H1 (cell line): ENCODE data around the gene KMT2E. TPM values are rescaled to one million over a fixed set of nuclear protein-coding genes. Genes with fewer than 3 reads are reported as not detected.

Source experiments
- CTCF ChIA-PET: fragments of 300-600 bp; sonication (Branson Sonifier 250); formaldehyde crosslinking; loops from one replicate; lab custom pipeline; 2021; ENCODE audit not compliant: partially characterized antibody; lab: Charles Lee
- POLR2A ChIA-PET: fragments of 300-600 bp; sonication (Branson Sonifier 250); formaldehyde crosslinking; loops from one replicate; lab custom pipeline; 2021; ENCODE audit warnings: inconsistent platforms; ENCODE audit not compliant: partially characterized antibody; lab: Charles Lee
- DNase-seq, 2 experiments: peaks; one replicate each; pipeline versions ENCODE4 v3.0.0 to v3.0.0-alpha.2; 2010 to 2022; ENCODE audit warnings: low spot score in 2 of 2, low read depth in 1 of 2, mixed read lengths in 1 of 2
- FAIRE-seq: peaks from 2 replicates; lab custom pipeline; 2011; peaks lifted over from hg19 to GRCh38; lab: Jason Lieb, UNC
- H2AFZ ChIP-seq: 2 replicates; pipeline ENCODE4 v1.8.1; 2012; ENCODE audit warnings: low read length, inconsistent platforms
- H2AK5ac ChIP-seq: 2 replicates; pipeline ENCODE4 v1.6.1; 2013; ENCODE audit warnings: low read depth, low read length
- H2BK120ac ChIP-seq: replicated peaks from 2 replicates; pipeline ENCODE3; 2013; ENCODE audit warnings: low read depth, low read length, inconsistent platforms
- H2BK12ac ChIP-seq: 2 replicates; pipeline ENCODE4 v1.6.1; 2013; ENCODE audit warnings: low read depth, low read length
- H2BK15ac ChIP-seq: 2 replicates; pipeline ENCODE4 v1.6.1; 2013; ENCODE audit warnings: low read length
- H2BK20ac ChIP-seq: 2 replicates; pipeline ENCODE4 v1.6.1; 2013; ENCODE audit warnings: low read length
- H2BK5ac ChIP-seq: 2 replicates; pipeline ENCODE4 v1.6.1; 2013; ENCODE audit warnings: low read depth, low read length
- H3K14ac ChIP-seq: 2 replicates; pipeline ENCODE4 v1.6.1; 2013; ENCODE audit warnings: inconsistent platforms; ENCODE audit not compliant: insufficient read length
- H3K18ac ChIP-seq: 2 replicates; pipeline ENCODE4 v1.6.1; 2013; ENCODE audit warnings: low read length; ENCODE audit errors: extremely low read depth
- H3K23ac ChIP-seq: 2 replicates; pipeline ENCODE4 v1.6.1; 2013; ENCODE audit warnings: inconsistent platforms; ENCODE audit not compliant: insufficient read length
- H3K23me2 ChIP-seq: 2 replicates; pipeline ENCODE4 v1.6.1; 2013; ENCODE audit warnings: low read depth, low read length
- H3K27ac ChIP-seq: 2 replicates; pipeline ENCODE4 v1.6.1; 2011; ENCODE audit warnings: low read depth, low read length, inconsistent platforms
- H3K27me3 ChIP-seq, 4 experiments: replicated peaks in 1 of 4; 1 replicate in 1 of 4; 2 replicates in 3 of 4; pipeline versions ENCODE4 v1.6.1 to v1.8.1; 2011 to 2013; ENCODE audit warnings: low read length in 3 of 4, mild to moderate bottlenecking in 3 of 4, inconsistent platforms in 2 of 4, mixed read lengths in 2 of 4, moderate library complexity in 1 of 4; ENCODE audit not compliant: control insufficient read depth in 3 of 4, insufficient read depth in 3 of 4; ENCODE audit errors: extremely low read depth in 1 of 4
- H3K36me3 ChIP-seq, 4 experiments: 2 replicates each; pipeline versions ENCODE4 v1.6.1 to v1.8.1; 2011 to 2013; ENCODE audit warnings: mild to moderate bottlenecking in 4 of 4, low read length in 3 of 4, moderate library complexity in 2 of 4, control low read depth in 1 of 4, inconsistent platforms in 1 of 4; ENCODE audit not compliant: insufficient read depth in 4 of 4, control insufficient read depth in 2 of 4
- H3K4ac ChIP-seq: replicated peaks from 2 replicates; pipeline ENCODE3; 2013; ENCODE audit warnings: low read length, low read depth, mixed read lengths, inconsistent platforms; ENCODE audit not compliant: insufficient read length
- H3K4me1 ChIP-seq, 4 experiments: replicated peaks in 1 of 4; 1 replicate in 1 of 4; 2 replicates in 3 of 4; pipeline versions ENCODE4 v1.6.1 to v1.8.1; 2011 to 2013; ENCODE audit warnings: low read length in 3 of 4, inconsistent platforms in 2 of 4, mixed read lengths in 1 of 4; ENCODE audit not compliant: insufficient read depth in 4 of 4, control insufficient read depth in 3 of 4
- H3K4me2 ChIP-seq, 2 experiments: 2 replicates each; pipeline versions ENCODE4 v1.6.1 to v1.8.1; 2011 to 2013; ENCODE audit warnings: low read depth in 2 of 2, low read length in 2 of 2, control low read depth in 1 of 2, inconsistent platforms in 1 of 2, mild to moderate bottlenecking in 1 of 2; ENCODE audit not compliant: insufficient read depth in 1 of 2
- H3K4me3 ChIP-seq, 4 experiments: fragments of 200-600, 300-600 bp in 1 of 4; sonication (generic), shearing (Covaris generic), sonication (Bioruptor Twin) in 1 of 4; 2 replicates each; pipeline versions ENCODE4 v1.5.1 to v1.8.1; 2011 to 2016; ENCODE audit warnings: low read length in 4 of 4, low read depth in 3 of 4, control low read depth in 2 of 4, inconsistent platforms in 2 of 4, mild to moderate bottlenecking in 2 of 4, mixed read lengths in 1 of 4, moderate library complexity in 1 of 4; ENCODE audit not compliant: insufficient read depth in 2 of 4; ENCODE audit errors: extremely low read depth in 1 of 4
- H3K56ac ChIP-seq: replicated peaks from 2 replicates; pipeline ENCODE3; 2013; ENCODE audit warnings: low read depth, mild to moderate bottlenecking, mixed read lengths, low read length, inconsistent platforms; ENCODE audit not compliant: insufficient read length
- H3K79me1 ChIP-seq: 2 replicates; pipeline ENCODE4 v1.6.1; 2013; ENCODE audit warnings: low read depth, low read length, control low read depth
- H3K79me2 ChIP-seq, 2 experiments: 2 replicates each; pipeline versions ENCODE4 v1.6.1 to v1.8.1; 2012 to 2013; ENCODE audit warnings: low read length in 2 of 2, mild to moderate bottlenecking in 2 of 2, inconsistent platforms in 1 of 2; ENCODE audit not compliant: insufficient read depth in 2 of 2, control insufficient read depth in 1 of 2
- H3K9ac ChIP-seq, 4 experiments: replicated peaks in 1 of 4; 1 replicate in 1 of 4; 2 replicates in 3 of 4; pipeline versions ENCODE4 v1.6.1 to v1.8.1; 2011 to 2013; ENCODE audit warnings: low read depth in 3 of 4, low read length in 3 of 4, control low read depth in 2 of 4, mild to moderate bottlenecking in 2 of 4, moderate library complexity in 2 of 4, inconsistent platforms in 1 of 4; ENCODE audit errors: extremely low read depth in 1 of 4
- H3K9me3 ChIP-seq, 2 experiments: 2 replicates each; pipeline versions ENCODE4 v1.6.1 to v1.8.1; 2012 to 2013; ENCODE audit warnings: mild to moderate bottlenecking in 2 of 2, moderate library complexity in 2 of 2, control low read depth in 1 of 2, inconsistent platforms in 1 of 2, low read depth in 1 of 2, low read length in 1 of 2, mixed read lengths in 1 of 2; ENCODE audit not compliant: insufficient read depth in 2 of 2
- H4K20me1 ChIP-seq, 2 experiments: replicated peaks in 1 of 2; 2 replicates each; pipeline versions ENCODE3 to v1.8.1; 2011 to 2013; ENCODE audit warnings: inconsistent platforms in 2 of 2, low read length in 2 of 2, mild to moderate bottlenecking in 1 of 2; ENCODE audit not compliant: insufficient read depth in 2 of 2, control insufficient read depth in 1 of 2
- H4K5ac ChIP-seq: 2 replicates; pipeline ENCODE4 v1.6.1; 2013; ENCODE audit warnings: low read length, low read depth, mixed read lengths, inconsistent platforms; ENCODE audit not compliant: insufficient read length
- H4K8ac ChIP-seq: 2 replicates; pipeline ENCODE4 v1.8.0; 2013; ENCODE audit warnings: mild to moderate bottlenecking, moderate library complexity, low read length, inconsistent platforms; ENCODE audit not compliant: insufficient read depth; ENCODE audit errors: extremely low read depth
- H4K91ac ChIP-seq: replicated peaks from 2 replicates; pipeline ENCODE3; 2013; ENCODE audit warnings: low read length, mixed read lengths, inconsistent platforms; ENCODE audit not compliant: insufficient read length
- ATF2 ChIP-seq: IDR thresholded peaks from 2 replicates; pipeline ENCODE4 v1.6.1; 2012; ENCODE audit warnings: low read length, inconsistent platforms
- CBX8 ChIP-seq: fragments of 300-800, 300-1000 bp; sonication (generic); IDR thresholded peaks from 2 replicates; pipeline ENCODE4 v1.7.1; 2016; ENCODE audit warnings: low read depth, low read length, borderline replicate concordance
- CHD1 ChIP-seq: IDR thresholded peaks from 2 replicates; pipeline ENCODE4 v1.6.1; 2012; ENCODE audit warnings: low read depth, low read length, improper control_type of control experiment
- CREB1 ChIP-seq: IDR thresholded peaks from 2 replicates; pipeline ENCODE4 v1.6.1; 2012; ENCODE audit warnings: inconsistent platforms
- EP300 ChIP-seq, 2 experiments: IDR thresholded peaks; 1 replicate in 1 of 2; 2 replicates in 1 of 2; pipeline ENCODE4 v1.6.1; 2011 to 2012; ENCODE audit warnings: low read depth in 2 of 2, low read length in 2 of 2, mild to moderate bottlenecking in 2 of 2, borderline replicate concordance in 1 of 2, inconsistent platforms in 1 of 2, moderate library complexity in 1 of 2
- FOSL1 ChIP-seq: IDR thresholded peaks from 2 replicates; pipeline ENCODE4 v1.6.1; 2011; ENCODE audit warnings: mild to moderate bottlenecking, low read depth, low read length, moderate library complexity; ENCODE audit not compliant: insufficient read depth
- KDM4A ChIP-seq: IDR thresholded peaks from one replicate; pipeline ENCODE4 v1.7.1; 2012; ENCODE audit warnings: low read depth, mild to moderate bottlenecking, moderate library complexity, low read length, inconsistent platforms; ENCODE audit not compliant: severe bottlenecking
- MAFK ChIP-seq: IDR thresholded peaks from 2 replicates; pipeline ENCODE4 v1.6.1; 2012; ENCODE audit warnings: low read depth, mild to moderate bottlenecking, improper control_type of control experiment, low read length
- SIN3A ChIP-seq, 2 experiments: IDR thresholded peaks in 1 of 2; conservative IDR thresholded peaks in 1 of 2; 2 replicates each; pipeline ENCODE4 v1.6.1; 2011 to 2012; ENCODE audit warnings: low read length in 2 of 2, improper control_type of control experiment in 1 of 2, low read depth in 1 of 2, mild to moderate bottlenecking in 1 of 2
- SIX5 ChIP-seq: IDR thresholded peaks from 2 replicates; pipeline ENCODE4 v1.6.1; 2011; ENCODE audit warnings: mild to moderate bottlenecking, low read depth, low read length
- SRF ChIP-seq: IDR thresholded peaks from 2 replicates; pipeline ENCODE4 v1.6.1; 2011; ENCODE audit warnings: mild to moderate bottlenecking, low read depth, low read length, moderate library complexity
- SUZ12 ChIP-seq: fragments of 200-600 bp; sonication (generic); IDR thresholded peaks from 2 replicates; pipeline ENCODE4 v1.6.1; 2012; ENCODE audit warnings: mild to moderate bottlenecking, inconsistent platforms, low read length, moderate library complexity, mixed read lengths
- TBP ChIP-seq: IDR thresholded peaks from 2 replicates; pipeline ENCODE4 v1.6.1; 2011; ENCODE audit warnings: low read depth, low read length, improper control_type of control experiment
- WGBS, 2 experiments: shearing (Covaris generic) in 1 of 2; methylation state at CpG; one replicate each; pipeline versions ENCODE4 v1.1.6 to v1.1.7; 2013 to 2015; ENCODE audit warnings: low lambda C conversion rate in 2 of 2, mixed read lengths in 2 of 2, inconsistent platforms in 1 of 2, low coverage in 1 of 2, missing lambda C conversion rate in 1 of 2; ENCODE audit not compliant: insufficient replicate concordance in 2 of 2, insufficient coverage in 1 of 2, insufficient read length in 1 of 2; ENCODE audit errors: extremely low coverage in 1 of 2, missing lambda C conversion rate in 1 of 2; 5-methylcytosine and 5-hydroxymethylcytosine counted together
- polyA plus RNA-seq, 7 experiments: library from polyadenylated mRNA; depleted of rRNA in 3 of 7; stranded (reverse) in 5 of 7; unstranded in 2 of 7; fragments of >200 nt in 5 of 7; fragments of 200-250 nt in 2 of 7; gene quantifications; 1 replicate in 5 of 7; 2 replicates in 1 of 7; 4 replicates in 1 of 7; pipeline versions ENCODE4 v1.2.1 to v1.2.3, GENCODE V29; 2011 to 2013; ENCODE audit warnings: missing spikeins in 2 of 7, mixed read lengths in 2 of 7
- total RNA-seq: library from RNA; stranded (reverse); fragmentation: NEBNext Ultra II Directional; extraction: Animal tissue kit (Norgen Biotek cat#: 25700); gene quantifications from 2 replicates; pipeline ENCODE4 v1.2.1, GENCODE V29; 2021

The KMT2E gene
- total and polyA plus RNA-seq, 2 of the 8 experiments (the other 6 are each of a cell fraction or from before 2014, with no cell fraction given), result 10.9 to 45.0 TPM

GRCh38 chr7:104973227-104973626, 40.8 kb upstream of the KMT2E start:
- Histone ChIP-seq H3K4me3 (no peak overlapping the region), H3K9me3 (no peaks in the 10 kb centered on the region; a peak in 1 of 4 replicates), H2BK15ac (no peak overlapping the region), H3K23ac (no peak overlapping the region), H3K23me2 (no peaks in the 10 kb centered on the region), H3K9ac (no peak overlapping the region), H3K27ac (no peak overlapping the region), H2AK5ac (no peak overlapping the region), H2AFZ (no peak overlapping the region), H4K91ac (no peak overlapping the region), H3K79me2 (no peaks in the 10 kb centered on the region), H3K56ac (no peak overlapping the region), H3K14ac (no peak overlapping the region), H4K20me1 (no peaks in the 10 kb centered on the region), H2BK20ac (no peak overlapping the region), H4K5ac (no peak overlapping the region), H4K8ac (no peak overlapping the region), H2BK5ac (no peak overlapping the region), H2BK120ac (no peak overlapping the region), H3K79me1 (no peaks in the 10 kb centered on the region), H2BK12ac (no peak overlapping the region), H3K4ac (no peak overlapping the region), H3K4me1 (no peaks in the 10 kb centered on the region), H3K4me2 (no peak overlapping the region), H3K18ac (no peak overlapping the region), H3K36me3 (no peaks in the 10 kb centered on the region), H3K27me3 (no peaks in the 10 kb centered on the region)
- 77% methylated on average over 2 of the region's 2 CpGs; no CpG with 5 or more reads in 1 of the 2 experiments for WGBS, 2 experiments
- DNase-seq (peak in 1 of 2 experiments; percentile 22), FAIRE-seq (no peak)
- POLR2A ChIA-PET, result interaction anchor here (1.4 to 5.9 kb wide), 2 partner anchors 10 to 41 kb away, joined by 4 to 36 read pairs; partner anchors contain the start of gene KMT2E
- CTCF ChIA-PET, result interaction anchor here (1.0 to 2.6 kb wide), 2 partner anchors 8 to 46 kb away, joined by 3 to 13 read pairs; no protein-coding TSS in a partner anchor
- TF ChIP-seq CBX8 (no peak), SIN3A (conservative IDR thresholded peaks at IDR 0.05 in 1 of 2, IDR thresholded peaks at IDR 0.05 in 1 of 2; ENCODE audit: low read depth in 1 of 2, low read length in 2 of 2) (no peak), CHD1 (no peak), SRF (no peak), KDM4A (no peak), SUZ12 (no peak), CREB1 (no peak), TBP (no peak), EP300 (IDR thresholded peaks at IDR 0.05; ENCODE audit: borderline replicate concordance in 1 of 2, low read depth in 2 of 2, low read length in 2 of 2) (no peak), MAFK (no peak), ATF2 (no peak), SIX5 (no peak), FOSL1 (no peak)
